Activated CD8-positive, alpha-beta T cell treated with anti-CD3 and anti-CD28 coated beads, Interleukin-2, amount 10 ng/mL, durations not matched to agents 7 days and 5 days (primary cell): ENCODE results near the gene AP3B1. TPM values are rescaled to one million over a fixed set of nuclear protein-coding genes. Genes with fewer than 3 reads are reported as not detected.

ENCODE experiments used
- ATAC-seq: fragments of 150-1000 bp; cut with Tn5 transposase; one replicate; pipeline ENCODE4 v1.10.0; 2021; ENCODE audit warnings: moderate library complexity
- CTCF ChIA-PET: fragments of 350-600 bp; sonication (Branson Sonifier 250); formaldehyde crosslinking; loops from one replicate; lab custom pipeline; 2021; ENCODE audit warnings: antibody characterized with exemption; lab: Charles Lee
- POLR2A ChIA-PET: fragments of 350-600 bp; sonication (Branson Sonifier 250); formaldehyde crosslinking; loops from one replicate; lab custom pipeline; 2021; ENCODE audit warnings: antibody characterized with exemption; lab: Charles Lee
- DNase-seq: peaks from one replicate; pipeline ENCODE4 v3.0.0-alpha.2; 2020
- H3K27ac Mint-ChIP-seq: one replicate; pipeline ENCODE4 v1.8.0; 2021; ENCODE audit warnings: mild to moderate bottlenecking, mixed read lengths
- H3K27me3 Mint-ChIP-seq: one replicate; pipeline ENCODE4 v1.8.0; 2021; ENCODE audit warnings: low read depth, mixed read lengths
- H3K36me3 Mint-ChIP-seq: one replicate; pipeline ENCODE4 v1.8.0; 2021; ENCODE audit warnings: low read depth, mixed read lengths
- H3K4me1 Mint-ChIP-seq: one replicate; pipeline ENCODE4 v1.8.0; 2021; ENCODE audit warnings: low read depth, mixed read lengths
- H3K4me3 Mint-ChIP-seq: one replicate; pipeline ENCODE4 v1.8.0; 2021; ENCODE audit warnings: mild to moderate bottlenecking, mixed read lengths
- H3K9me3 Mint-ChIP-seq: one replicate; pipeline ENCODE4 v1.8.0; 2022; ENCODE audit warnings: mixed read lengths; ENCODE audit not compliant: insufficient read depth
- total RNA-seq, 2 experiments: library from RNA; stranded (reverse); gene quantifications; one replicate each; pipeline ENCODE4 v1.2.3, GENCODE V29; 2021

Gene AP3B1, protein sequence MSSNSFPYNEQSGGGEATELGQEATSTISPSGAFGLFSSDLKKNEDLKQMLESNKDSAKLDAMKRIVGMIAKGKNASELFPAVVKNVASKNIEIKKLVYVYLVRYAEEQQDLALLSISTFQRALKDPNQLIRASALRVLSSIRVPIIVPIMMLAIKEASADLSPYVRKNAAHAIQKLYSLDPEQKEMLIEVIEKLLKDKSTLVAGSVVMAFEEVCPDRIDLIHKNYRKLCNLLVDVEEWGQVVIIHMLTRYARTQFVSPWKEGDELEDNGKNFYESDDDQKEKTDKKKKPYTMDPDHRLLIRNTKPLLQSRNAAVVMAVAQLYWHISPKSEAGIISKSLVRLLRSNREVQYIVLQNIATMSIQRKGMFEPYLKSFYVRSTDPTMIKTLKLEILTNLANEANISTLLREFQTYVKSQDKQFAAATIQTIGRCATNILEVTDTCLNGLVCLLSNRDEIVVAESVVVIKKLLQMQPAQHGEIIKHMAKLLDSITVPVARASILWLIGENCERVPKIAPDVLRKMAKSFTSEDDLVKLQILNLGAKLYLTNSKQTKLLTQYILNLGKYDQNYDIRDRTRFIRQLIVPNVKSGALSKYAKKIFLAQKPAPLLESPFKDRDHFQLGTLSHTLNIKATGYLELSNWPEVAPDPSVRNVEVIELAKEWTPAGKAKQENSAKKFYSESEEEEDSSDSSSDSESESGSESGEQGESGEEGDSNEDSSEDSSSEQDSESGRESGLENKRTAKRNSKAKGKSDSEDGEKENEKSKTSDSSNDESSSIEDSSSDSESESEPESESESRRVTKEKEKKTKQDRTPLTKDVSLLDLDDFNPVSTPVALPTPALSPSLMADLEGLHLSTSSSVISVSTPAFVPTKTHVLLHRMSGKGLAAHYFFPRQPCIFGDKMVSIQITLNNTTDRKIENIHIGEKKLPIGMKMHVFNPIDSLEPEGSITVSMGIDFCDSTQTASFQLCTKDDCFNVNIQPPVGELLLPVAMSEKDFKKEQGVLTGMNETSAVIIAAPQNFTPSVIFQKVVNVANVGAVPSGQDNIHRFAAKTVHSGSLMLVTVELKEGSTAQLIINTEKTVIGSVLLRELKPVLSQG
- total RNA-seq: 10 to 100 TPM; 42.9 to 44.3 TPM

- peak; percentile 93 for ATAC-seq
- Mint-ChIP-seq H3K27ac (peak within 1 kb of the TSS; percentile 98), H3K4me3 (peak within 1 kb of the TSS; percentile 90), H3K9me3 (no peaks in the 10 kb centered on the region), H3K4me1 (peaks cover 31% of the 10 kb centered on the region), H3K36me3 (peaks cover 16% of the 10 kb centered on the region), H3K27me3 (peaks cover 3% of the 10 kb centered on the region)
- peak; percentile 98 for DNase-seq
- POLR2A ChIA-PET: interaction anchor here (0.6 to 5.0 kb wide), 8 partner anchors 8 to 218 kb away, joined by 3 to 93 read pairs (median 3); partner anchors contain the start of gene SCAMP1
- CTCF ChIA-PET: interaction anchor here (0.5 to 4.4 kb wide), 11 partner anchors 8 to 802 kb away, joined by 3 to 37 read pairs (median 4); partner anchors contain the start of genes SCAMP1 and WDR41
Observed at GRCh38 chr5:78294248-78295034, at the start of gene AP3B1. Gene AP3B1, minus strand, starts transcription at chr5:78294698. Its CDS starts 119 bp downstream, at chr5:78294579.

- ATAC-seq (no peak), DNase-seq (no peak)
- POLR2A ChIA-PET: no interaction called here
- H3K9me3 Mint-ChIP-seq: peaks cover 11% of the 10 kb centered on the region
- no peak overlapping the region for H3K4me3 Mint-ChIP-seq
- CTCF ChIA-PET: no interaction called here
- H3K27me3 Mint-ChIP-seq: peaks cover 8% of the 10 kb centered on the region
- H3K27ac Mint-ChIP-seq: no peak overlapping the region
- no peaks in the 10 kb centered on the region for H3K4me1 Mint-ChIP-seq
- H3K36me3 Mint-ChIP-seq: no peaks in the 10 kb centered on the region
Observed at GRCh38 chr5:78341440-78341839, 46.9 kb upstream of the AP3B1 start.

DNA sequence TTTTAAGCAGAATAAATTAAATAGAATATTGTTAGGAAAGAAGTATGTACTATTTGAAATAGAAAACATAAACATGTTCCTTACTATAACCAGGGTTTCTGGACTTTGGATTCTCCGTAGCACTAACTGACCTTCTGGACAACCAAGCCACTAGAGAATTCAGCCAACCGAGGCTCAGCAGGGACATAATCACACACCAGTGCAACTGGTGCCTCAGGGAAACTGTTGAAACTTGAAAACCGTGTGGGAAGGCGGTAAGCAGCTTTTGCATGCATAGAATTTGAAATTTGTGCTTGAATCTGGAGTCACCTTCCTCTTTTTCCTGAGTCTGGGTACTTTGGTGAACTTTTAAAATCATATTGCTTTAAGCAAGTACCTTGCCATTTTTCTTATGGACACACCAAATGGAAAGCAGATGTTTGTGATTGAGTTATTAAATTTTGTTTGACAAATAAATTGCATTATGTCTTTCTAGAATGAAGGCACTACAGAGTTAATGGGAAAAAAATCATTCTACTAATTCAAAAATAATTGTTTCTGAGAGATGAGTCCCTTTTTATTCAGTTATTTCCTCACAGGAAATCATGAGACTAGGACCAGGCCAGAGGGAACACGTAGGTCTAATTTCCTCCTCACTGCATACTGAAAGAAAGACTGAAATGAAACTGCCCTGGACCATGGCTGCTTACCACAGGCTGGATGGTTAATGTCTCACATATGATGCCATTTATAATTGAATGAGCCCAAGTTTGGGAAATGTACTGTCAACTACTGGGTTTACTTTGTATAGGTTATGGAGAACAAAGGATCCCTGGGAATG lies 45.3 kb upstream of the AP3B1 start:
- DNase-seq: no peak
- Mint-ChIP-seq H3K36me3 (no peaks in the 10 kb centered on the region), H3K27me3 (peaks cover 11% of the 10 kb centered on the region), H3K4me1 (no peaks in the 10 kb centered on the region), H3K27ac (no peak overlapping the region), H3K9me3 (peaks cover 11% of the 10 kb centered on the region), H3K4me3 (no peak overlapping the region)
- ATAC-seq: no peak
- ChIA-PET CTCF (no interaction called here), POLR2A (no interaction called here)

- peaks cover 11% of the 10 kb centered on the region for H3K9me3 Mint-ChIP-seq
- CTCF ChIA-PET: no interaction called here
- H3K4me3 Mint-ChIP-seq: no peak overlapping the region
- no peak overlapping the region for H3K27ac Mint-ChIP-seq
- ATAC-seq (no peak), DNase-seq (no peak)
- H3K4me1 Mint-ChIP-seq: no peaks in the 10 kb centered on the region
- H3K36me3 Mint-ChIP-seq: no peaks in the 10 kb centered on the region
- peaks cover 10% of the 10 kb centered on the region for H3K27me3 Mint-ChIP-seq
- POLR2A ChIA-PET: no interaction called here
Observed at GRCh38 chr5:78336698-78337097, 42.2 kb upstream of the AP3B1 start.

DNA sequence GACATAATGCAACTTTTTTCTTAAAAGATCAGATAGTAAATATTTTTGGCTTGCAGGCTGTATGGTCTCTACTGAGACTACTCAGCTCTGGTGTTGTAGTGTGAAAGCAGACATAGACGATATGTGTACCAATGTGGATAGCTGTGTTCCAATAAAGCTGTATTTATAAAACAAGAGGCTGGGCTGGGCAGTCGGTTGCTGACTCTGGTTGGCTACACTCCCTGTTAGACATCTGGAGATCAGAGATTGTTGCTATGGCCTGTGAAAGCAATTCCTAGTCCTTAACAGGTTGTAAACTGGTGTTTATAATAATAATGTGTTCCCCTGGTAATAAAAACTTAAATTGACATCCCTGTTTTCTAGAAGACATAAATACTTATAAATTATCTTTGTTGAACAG lies 41.5 kb upstream of the AP3B1 start:
- Mint-ChIP-seq H3K36me3 (no peaks in the 10 kb centered on the region), H3K27me3 (peaks cover 14% of the 10 kb centered on the region), H3K27ac (no peak overlapping the region), H3K4me3 (no peak overlapping the region), H3K4me1 (no peaks in the 10 kb centered on the region), H3K9me3 (peaks cover 11% of the 10 kb centered on the region)
- no peak for ATAC-seq
- DNase-seq: no peak
- ChIA-PET POLR2A (no interaction called here), CTCF (no interaction called here)

DNA sequence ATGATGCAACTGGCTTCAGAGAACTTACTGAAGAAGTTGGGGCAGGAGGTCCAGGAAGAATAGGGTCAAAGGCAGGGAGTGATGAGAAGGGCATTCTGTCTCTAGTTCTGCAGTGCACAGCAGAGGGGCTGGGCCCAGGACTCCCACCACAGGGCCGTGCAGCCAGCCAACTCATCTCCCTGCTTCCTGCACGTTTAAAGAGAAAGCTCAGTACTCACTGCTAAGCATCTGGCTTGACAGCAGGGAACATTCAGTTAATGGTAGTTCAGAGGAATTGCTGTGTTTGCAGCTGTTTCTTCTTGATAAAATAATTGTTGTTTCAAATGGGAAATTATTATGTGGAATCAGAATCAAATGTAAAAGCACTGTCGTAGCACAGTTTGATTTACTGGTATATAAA lies 40.3 kb upstream of the AP3B1 start:
- H3K4me3 Mint-ChIP-seq: no peak overlapping the region
- H3K36me3 Mint-ChIP-seq: no peaks in the 10 kb centered on the region
- no peaks in the 10 kb centered on the region for H3K4me1 Mint-ChIP-seq
- ChIA-PET POLR2A (no interaction called here), CTCF (no interaction called here)
- no peak overlapping the region for H3K27ac Mint-ChIP-seq
- DNase-seq: no peak
- H3K27me3 Mint-ChIP-seq: peaks cover 14% of the 10 kb centered on the region
- H3K9me3 Mint-ChIP-seq: peaks cover 11% of the 10 kb centered on the region
- no peak for ATAC-seq

GRCh38 chr5:78331523-78332080 lies 37.1 kb upstream of the AP3B1 start:
- ATAC-seq (no peak), DNase-seq (no peak)
- ChIA-PET POLR2A (no interaction called here), CTCF (no interaction called here)
- H3K9me3 Mint-ChIP-seq: peaks cover 2% of the 10 kb centered on the region
- H3K27ac Mint-ChIP-seq: no peak overlapping the region
- peaks cover 19% of the 10 kb centered on the region for H3K27me3 Mint-ChIP-seq
- H3K4me1 Mint-ChIP-seq: no peaks in the 10 kb centered on the region
- H3K4me3 Mint-ChIP-seq: no peak overlapping the region
- H3K36me3 Mint-ChIP-seq: no peaks in the 10 kb centered on the region

GRCh38 chr5:78328585-78329173 lies 34.2 kb upstream of the AP3B1 start:
- no peaks in the 10 kb centered on the region for H3K36me3 Mint-ChIP-seq
- peaks cover 23% of the 10 kb centered on the region for H3K27me3 Mint-ChIP-seq
- no peak overlapping the region for H3K4me3 Mint-ChIP-seq
- no peaks in the 10 kb centered on the region for H3K4me1 Mint-ChIP-seq
- no peak overlapping the region for H3K27ac Mint-ChIP-seq
- ATAC-seq (no peak), DNase-seq (no peak)
- CTCF ChIA-PET: no interaction called here
- POLR2A ChIA-PET: no interaction called here
- no peaks in the 10 kb centered on the region for H3K9me3 Mint-ChIP-seq

DNA sequence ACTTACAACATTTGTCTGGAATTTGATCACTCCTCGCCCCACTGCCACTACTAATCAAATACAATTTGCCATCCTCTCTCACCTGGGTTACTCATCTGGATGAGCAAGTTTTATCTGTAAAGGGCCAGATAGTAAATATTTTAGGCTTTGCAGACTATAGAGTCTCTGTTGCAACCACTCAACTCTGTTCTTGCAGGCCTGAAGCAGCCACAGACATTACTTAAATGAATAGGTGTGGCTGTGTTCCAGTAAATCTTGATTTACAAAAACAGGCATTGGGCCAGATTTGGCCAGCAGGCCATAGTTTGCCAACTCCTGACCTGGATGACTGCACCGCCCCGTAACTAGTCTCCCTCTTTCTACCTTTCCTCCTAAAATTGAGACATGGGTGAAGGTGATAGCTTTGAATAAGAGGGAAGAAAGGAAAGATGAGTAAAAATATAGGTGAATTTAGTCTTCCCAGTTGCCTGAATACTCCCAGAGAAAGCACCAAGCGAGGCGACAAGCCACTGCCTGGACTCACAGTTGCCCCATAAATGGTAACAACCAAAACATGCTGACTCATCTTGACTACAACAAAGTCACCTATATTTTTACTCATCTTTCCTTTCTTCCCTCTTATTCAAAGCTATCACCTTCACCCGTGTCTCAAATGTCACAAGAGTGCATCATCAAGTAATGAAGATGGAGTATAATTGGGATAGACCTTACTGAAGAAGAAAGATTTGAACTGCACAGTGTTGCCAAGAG lies 33.4 kb upstream of the AP3B1 start:
- Mint-ChIP-seq H3K4me3 (no peak overlapping the region), H3K4me1 (no peaks in the 10 kb centered on the region), H3K27me3 (peaks cover 23% of the 10 kb centered on the region), H3K36me3 (no peaks in the 10 kb centered on the region), H3K9me3 (no peaks in the 10 kb centered on the region), H3K27ac (no peak overlapping the region)
- ATAC-seq (no peak), DNase-seq (no peak)
- ChIA-PET POLR2A (no interaction called here), CTCF (no interaction called here)

DNA sequence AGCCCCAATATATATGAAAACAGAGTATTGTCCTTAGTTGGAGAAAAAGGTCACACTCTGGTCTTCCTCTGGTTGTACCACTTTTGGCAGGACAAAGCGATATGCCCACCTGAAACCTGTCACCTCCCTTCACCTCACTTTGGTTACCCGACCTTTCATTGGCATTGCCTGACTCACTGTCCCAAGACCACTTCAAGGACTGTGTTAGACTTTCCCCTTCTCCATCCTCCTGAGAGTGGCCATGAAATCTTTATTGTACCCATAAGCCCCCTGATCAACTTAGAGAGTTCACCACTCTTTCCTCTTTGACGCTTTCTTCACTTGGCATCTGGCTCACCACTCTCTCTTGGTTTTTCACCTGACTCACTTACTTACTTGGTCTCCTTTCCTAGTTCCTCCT lies 32.4 kb upstream of the AP3B1 start:
- CTCF ChIA-PET: no interaction called here

More for the DNA sequence above, 32.4 kb upstream of the AP3B1 start:
- DNase-seq (no peak), ATAC-seq (no peak)
- Mint-ChIP-seq H3K4me3 (no peak overlapping the region), H3K4me1 (no peaks in the 10 kb centered on the region), H3K36me3 (no peaks in the 10 kb centered on the region), H3K9me3 (no peaks in the 10 kb centered on the region), H3K27me3 (peaks cover 23% of the 10 kb centered on the region), H3K27ac (no peak overlapping the region)
- POLR2A ChIA-PET: no interaction called here
